ENCODE measurements around the gene PEPD.

The PEPD gene

GRCh38 chr19:33393286-33394005, 128.1 kb downstream of the PEPD start:
- no peak for DNase-seq

- DNase-seq = no peak
Observed at GRCh38 chr19:33392341-33393285, 129.0 kb downstream of the PEPD start.

GRCh38 chr19:33391631-33392249, 129.9 kb downstream of the PEPD start:
- DNase-seq = no peak

- DNase-seq = no peak
Observed at GRCh38 chr19:33390908-33391630, 130.5 kb downstream of the PEPD start.

- no peak for DNase-seq
Observed at GRCh38 chr19:33390101-33390907, 131.3 kb downstream of the PEPD start.

- DNase-seq = no peak
Observed at GRCh38 chr19:33389421-33390100, 132.0 kb downstream of the PEPD start.

- DNase-seq = no peak
Observed at GRCh38 chr19:33388725-33389420, 132.7 kb downstream of the PEPD start.

- DNase-seq = no peak
Observed at GRCh38 chr19:33388231-33388724, 133.3 kb downstream of the PEPD start.

GRCh38 chr19:33387351-33388230, 134.0 kb downstream of the PEPD start:
- no peak for DNase-seq

GRCh38 chr19:33386361-33386858, 135.2 kb downstream of the PEPD start:
- no peak for DNase-seq

- no peak for DNase-seq
Observed at GRCh38 chr19:33385956-33386355, 135.6 kb downstream of the PEPD start.

- no peak for DNase-seq
Observed at GRCh38 chr19:33384983-33385382, 136.6 kb downstream of the PEPD start.

GRCh38 chr19:33383720-33384292, 137.8 kb downstream of the PEPD start:
- DNase-seq = no peak

GRCh38 chr19:33382982-33383381, 138.6 kb downstream of the PEPD start:
- no peak for DNase-seq

GRCh38 chr19:33382006-33382405, 139.6 kb downstream of the PEPD start:
- no peak for DNase-seq

- DNase-seq = no peak
Observed at GRCh38 chr19:33381101-33381500, 140.5 kb downstream of the PEPD start.

GRCh38 chr19:33379151-33379829, 142.3 kb downstream of the PEPD start:
- DNase-seq = no peak

Measured in SHP77 treated with DMSO at 0.1 percent for 48 hours (cell line).